C4-2B (cell line): ENCODE results near the gene GALM.
"Not testable (repeated sequence)": the region's sequence is repeated elsewhere in the genome, so short reads cannot be mapped to it uniquely, and the experiment has no call there.

Source experiments
- H3K27ac ChIP-seq: fragments of 450-650 bp; 2 replicates; pipeline ENCODE4 v1.5.1; 2017
- CTCF ChIP-seq: fragments of 450-650 bp; conservative IDR thresholded peaks from 2 replicates; pipeline ENCODE4 v1.5.1; 2017; ENCODE audit warnings: mild to moderate bottlenecking
- ZFX ChIP-seq: fragments of 450-650 bp; IDR thresholded peaks from 2 replicates; pipeline ENCODE4 v1.6.1; 2017

GALM gene

GRCh38 chr2:38708900-38709566 lies 43.1 kb downstream of the GALM start:
- TF ChIP-seq CTCF = no peak
- no peak for TF ChIP-seq ZFX

GRCh38 chr2:38709567-38710194 lies 43.8 kb downstream of the GALM start:
- H3K27ac ChIP-seq = no peak overlapping the region
- TF ChIP-seq ZFX = no peak
- no peak for TF ChIP-seq CTCF

More at GRCh38 chr2:38708900-38709566, 43.1 kb downstream of the GALM start:
- no peak overlapping the region for H3K27ac ChIP-seq

GRCh38 chr2:38711558-38711957 lies 45.6 kb downstream of the GALM start:
- TF ChIP-seq CTCF = no peak
- no peak for TF ChIP-seq ZFX
- H3K27ac ChIP-seq = no peak overlapping the region

- no peak overlapping the region for H3K27ac ChIP-seq
- TF ChIP-seq CTCF (no peak), ZFX (no peak)
Observed at GRCh38 chr2:38712413-38712812, 46.5 kb downstream of the GALM start.

GRCh38 chr2:38712871-38713270 lies 47.0 kb downstream of the GALM start:
- TF ChIP-seq CTCF (no peak), ZFX (no peak)

GRCh38 chr2:38713338-38713737 lies 47.4 kb downstream of the GALM start:
- no peak overlapping the region for H3K27ac ChIP-seq
- TF ChIP-seq CTCF (no peak), ZFX (no peak)

More at GRCh38 chr2:38712871-38713270, 47.0 kb downstream of the GALM start:
- H3K27ac ChIP-seq = no peak overlapping the region

- H3K27ac ChIP-seq = not testable (repeated sequence)
Observed at GRCh38 chr2:38714941-38715340, 49.0 kb downstream of the GALM start.

GRCh38 chr2:38716185-38716584 lies 50.3 kb downstream of the GALM start:
- no peak overlapping the region for H3K27ac ChIP-seq
- TF ChIP-seq CTCF (no peak), ZFX (no peak)
